GM18870 (cell line): ENCODE data around the gene COL23A1.
"Not testable (repeated sequence)": the region's sequence is repeated elsewhere in the genome, so short reads cannot be mapped to it uniquely, and the experiment has no call there.

Experiments
- ATAC-seq: cut with Tn5 transposase; IDR thresholded peaks from one replicate; pipeline ENCODE4 v1.9.1; 2021; ENCODE audit warnings: moderate library complexity; ENCODE audit not compliant: unreplicated experiment

The COL23A1 gene

GRCh38 chr5:178312880-178313282 is 277.3 kb downstream of the COL23A1 start:
- no peak for ATAC-seq

- ATAC-seq, result no peak
These were observed 279.9 kb downstream of the COL23A1 start for GRCh38 chr5:178310130-178310865.

- no peak for ATAC-seq
These were observed 280.8 kb downstream of the COL23A1 start for GRCh38 chr5:178309271-178310013.

- ATAC-seq, result no peak
These were observed 281.6 kb downstream of the COL23A1 start for GRCh38 chr5:178308541-178309092.

GRCh38 chr5:178307267-178308045 is 282.7 kb downstream of the COL23A1 start:
- ATAC-seq, result no peak

- no peak for ATAC-seq
These were observed 283.6 kb downstream of the COL23A1 start for GRCh38 chr5:178306430-178307225.

- no peak for ATAC-seq
These were observed 284.4 kb downstream of the COL23A1 start for GRCh38 chr5:178305801-178306200.

GRCh38 chr5:178304761-178305645 is 285.2 kb downstream of the COL23A1 start:
- no peak for ATAC-seq

- ATAC-seq, result no peak
These were observed 286.2 kb downstream of the COL23A1 start for GRCh38 chr5:178304016-178304415.

- not testable (repeated sequence) for ATAC-seq
These were observed 287.9 kb downstream of the COL23A1 start for GRCh38 chr5:178302321-178302720.

- no peak for ATAC-seq
These were observed 288.6 kb downstream of the COL23A1 start for GRCh38 chr5:178301641-178302040.

GRCh38 chr5:178298283-178298807 is 291.8 kb downstream of the COL23A1 start:
- no peak for ATAC-seq

GRCh38 chr5:178297751-178298150 is 292.4 kb downstream of the COL23A1 start:
- no peak for ATAC-seq

GRCh38 chr5:178296066-178296465 is 294.1 kb downstream of the COL23A1 start:
- no peak for ATAC-seq

GRCh38 chr5:178295589-178295988 is 294.6 kb downstream of the COL23A1 start:
- no peak for ATAC-seq

- no peak for ATAC-seq
These were observed 296.4 kb downstream of the COL23A1 start for GRCh38 chr5:178293815-178294214.

GRCh38 chr5:178293400-178293799 is 296.8 kb downstream of the COL23A1 start:
- no peak for ATAC-seq

GRCh38 chr5:178292826-178293205 is 297.4 kb downstream of the COL23A1 start:
- no peak for ATAC-seq
